ENCODE data around the gene OR52H1.

DNA sequence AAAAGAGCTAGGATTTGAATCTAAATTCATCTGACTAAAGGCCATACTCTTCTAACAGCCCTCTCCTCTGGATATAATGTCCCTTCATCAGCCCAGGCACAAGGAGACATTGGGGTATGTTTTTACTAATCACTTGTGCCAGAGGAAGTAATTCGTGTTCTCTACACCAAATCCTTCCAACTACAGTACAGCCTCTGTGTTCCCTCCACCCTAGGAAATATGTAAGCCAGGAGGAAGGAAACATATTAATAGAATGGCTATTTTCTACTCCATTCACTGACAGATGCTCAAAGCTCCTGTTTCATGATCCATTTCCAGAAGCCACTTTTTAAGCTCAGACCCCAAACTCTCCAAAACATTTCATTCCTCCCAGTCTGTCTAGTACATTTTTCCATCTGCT lies 19.8 kb downstream of the OR52H1 start:
- TF ChIP-seq NFIC (IDR thresholded peaks at IDR 0.05): no peak
- TF ChIP-seq EP300 (IDR thresholded peaks at IDR 0.05; ENCODE audit: borderline replicate concordance): no peak
- no peak for TF ChIP-seq EGR1 (IDR thresholded peaks at IDR 0.05)

All from Ishikawa (cell line).